Measurements from ENCODE around the gene PLAC1. TPM values are rescaled to one million over a fixed set of nuclear protein-coding genes. Genes with fewer than 3 reads are reported as not detected.

PLAC1 gene
- total and polyA plus RNA-seq, 2 experiments from 2014 or later: 0.93 to 2.9 TPM

DNA sequence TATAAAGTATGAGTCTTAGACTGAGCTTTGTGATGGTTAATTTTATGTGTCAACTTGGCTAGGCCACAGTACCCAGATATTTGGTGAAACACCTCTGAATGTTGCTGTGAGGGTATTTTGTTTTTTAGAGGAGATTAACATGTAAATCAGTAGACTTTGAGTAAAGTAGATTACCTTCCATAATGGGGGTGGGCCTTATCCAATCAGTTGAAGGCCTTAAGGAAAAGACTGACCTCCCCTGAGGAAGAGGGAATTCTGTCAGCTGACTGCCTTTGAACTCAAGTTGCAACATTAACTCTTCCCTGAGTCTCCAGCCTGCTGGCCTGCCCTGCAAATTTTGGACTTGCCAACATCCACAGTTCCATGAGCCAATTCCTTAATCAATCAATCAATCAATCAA, 66.0 kb downstream of the PLAC1 start:
- Histone ChIP-seq H3K27ac (no peak overlapping the region), H2AFZ (no peak overlapping the region), H3K4me3 (no peak overlapping the region), H3K27me3 (no peaks in the 10 kb centered on the region), H3K9me2 (replicated peaks; ENCODE audit: insufficient read depth) (no peaks in the 10 kb centered on the region), H3K9me3 (ENCODE audit: low read depth) (no peaks in the 10 kb centered on the region), H3K4me2 (no peak overlapping the region), H3K4me1 (ENCODE audit: insufficient read depth) (no peaks in the 10 kb centered on the region), H3K79me2 (no peaks in the 10 kb centered on the region), H4K20me1 (ENCODE audit: insufficient read depth, poor library complexity, severe bottlenecking) (no peaks in the 10 kb centered on the region), H3K36me3 (replicated peaks; ENCODE audit: insufficient read depth, low read depth) (no peaks in the 10 kb centered on the region)
- no peak for TF ChIP-seq EZH2 (IDR thresholded peaks at IDR 0.05; ENCODE audit: borderline replicate concordance)
- TF ChIP-seq, protein P1, sequence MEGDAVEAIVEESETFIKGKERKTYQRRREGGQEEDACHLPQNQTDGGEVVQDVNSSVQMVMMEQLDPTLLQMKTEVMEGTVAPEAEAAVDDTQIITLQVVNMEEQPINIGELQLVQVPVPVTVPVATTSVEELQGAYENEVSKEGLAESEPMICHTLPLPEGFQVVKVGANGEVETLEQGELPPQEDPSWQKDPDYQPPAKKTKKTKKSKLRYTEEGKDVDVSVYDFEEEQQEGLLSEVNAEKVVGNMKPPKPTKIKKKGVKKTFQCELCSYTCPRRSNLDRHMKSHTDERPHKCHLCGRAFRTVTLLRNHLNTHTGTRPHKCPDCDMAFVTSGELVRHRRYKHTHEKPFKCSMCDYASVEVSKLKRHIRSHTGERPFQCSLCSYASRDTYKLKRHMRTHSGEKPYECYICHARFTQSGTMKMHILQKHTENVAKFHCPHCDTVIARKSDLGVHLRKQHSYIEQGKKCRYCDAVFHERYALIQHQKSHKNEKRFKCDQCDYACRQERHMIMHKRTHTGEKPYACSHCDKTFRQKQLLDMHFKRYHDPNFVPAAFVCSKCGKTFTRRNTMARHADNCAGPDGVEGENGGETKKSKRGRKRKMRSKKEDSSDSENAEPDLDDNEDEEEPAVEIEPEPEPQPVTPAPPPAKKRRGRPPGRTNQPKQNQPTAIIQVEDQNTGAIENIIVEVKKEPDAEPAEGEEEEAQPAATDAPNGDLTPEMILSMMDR (IDR thresholded peaks at IDR 0.05; ENCODE audit: poor library complexity): no peak
- TF ChIP-seq EZH2phosphoT487 (IDR thresholded peaks at IDR 0.05; ENCODE audit: low read depth, severe bottlenecking, unreplicated experiment): no peak
- no peak for DNase-seq (ENCODE audit: low spot score)

DNA sequence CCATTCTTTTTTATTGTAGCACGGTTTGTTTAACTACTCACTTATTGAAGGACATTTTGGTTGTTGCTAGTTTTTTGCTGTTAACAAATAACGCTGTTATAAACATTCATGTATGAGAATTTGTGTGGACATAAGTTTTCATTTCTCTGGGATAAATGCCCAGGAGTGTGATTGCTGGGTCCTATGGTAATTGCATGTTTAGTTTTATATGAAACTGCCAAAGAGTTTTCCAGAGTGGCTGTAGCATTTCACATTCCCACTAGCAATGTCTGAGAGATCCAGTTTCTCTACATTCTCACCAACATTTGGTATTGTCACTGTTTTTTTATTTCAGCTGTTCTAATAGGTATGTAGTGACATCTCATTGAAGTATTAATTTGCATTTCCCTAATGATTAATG, 66.8 kb downstream of the PLAC1 start:
- TF ChIP-seq, protein P1 (IDR thresholded peaks at IDR 0.05; ENCODE audit: poor library complexity): no peak
- TF ChIP-seq EZH2 (IDR thresholded peaks at IDR 0.05; ENCODE audit: borderline replicate concordance) (no peak), EZH2phosphoT487 (IDR thresholded peaks at IDR 0.05; ENCODE audit: low read depth, severe bottlenecking, unreplicated experiment) (no peak)
- no peak for DNase-seq (ENCODE audit: low spot score)
- 65% methylated on average over 2 of the region's 2 CpGs for WGBS (ENCODE audit: low lambda C conversion rate, missing lambda C conversion rate)
- Histone ChIP-seq H3K4me3 (no peak overlapping the region), H4K20me1 (ENCODE audit: insufficient read depth, poor library complexity, severe bottlenecking) (no peaks in the 10 kb centered on the region), H3K27me3 (no peaks in the 10 kb centered on the region), H3K36me3 (replicated peaks; ENCODE audit: insufficient read depth, low read depth) (no peaks in the 10 kb centered on the region), H2AFZ (no peak overlapping the region), H3K4me2 (no peak overlapping the region), H3K79me2 (no peaks in the 10 kb centered on the region), H3K9me2 (replicated peaks; ENCODE audit: insufficient read depth) (no peaks in the 10 kb centered on the region), H3K4me1 (ENCODE audit: insufficient read depth) (no peaks in the 10 kb centered on the region), H3K27ac (no peak overlapping the region), H3K9me3 (ENCODE audit: low read depth) (no peaks in the 10 kb centered on the region)

DNA sequence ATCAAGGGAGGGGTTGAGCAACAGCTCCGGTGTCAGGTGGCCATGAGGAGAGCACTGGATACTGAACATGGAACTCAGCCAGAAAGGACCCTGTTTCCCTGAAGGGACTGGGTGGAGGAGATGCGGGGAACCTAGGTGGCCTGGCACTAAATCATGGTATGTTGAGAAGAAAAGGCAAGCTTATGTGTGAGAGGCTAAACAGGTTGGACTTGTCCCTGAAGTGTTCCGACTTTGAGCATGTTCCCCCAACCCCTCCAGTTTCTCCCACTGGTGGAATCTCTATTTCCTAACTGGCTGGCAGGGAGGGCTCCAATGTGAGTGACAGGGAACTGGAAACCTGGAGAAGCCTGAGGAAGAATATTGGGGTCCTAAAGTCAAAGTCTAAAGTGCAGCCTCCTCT, 69.5 kb downstream of the PLAC1 start:
- H4K20me1 ChIP-seq (ENCODE audit: insufficient read depth, poor library complexity, severe bottlenecking): no peaks in the 10 kb centered on the region
- H3K27me3 ChIP-seq: no peaks in the 10 kb centered on the region
- WGBS (ENCODE audit: low lambda C conversion rate, missing lambda C conversion rate): 76% methylated on average over 3 of the region's 3 CpGs
- H3K4me2 ChIP-seq: no peak overlapping the region
- H3K4me3 ChIP-seq: no peak overlapping the region
- H3K36me3 ChIP-seq (replicated peaks; ENCODE audit: insufficient read depth, low read depth): no peaks in the 10 kb centered on the region
- TF ChIP-seq EZH2phosphoT487 (IDR thresholded peaks at IDR 0.05; ENCODE audit: low read depth, severe bottlenecking, unreplicated experiment) (no peak), EZH2 (IDR thresholded peaks at IDR 0.05; ENCODE audit: borderline replicate concordance) (no peak)
- TF ChIP-seq, protein P1 (IDR thresholded peaks at IDR 0.05; ENCODE audit: poor library complexity): no peak
- DNase-seq (ENCODE audit: low spot score): no peak
- no peaks in the 10 kb centered on the region for H3K9me3 ChIP-seq (ENCODE audit: low read depth)
- H3K79me2 ChIP-seq: no peaks in the 10 kb centered on the region
- H3K27ac ChIP-seq: no peak overlapping the region
- H3K9me2 ChIP-seq (replicated peaks; ENCODE audit: insufficient read depth): no peaks in the 10 kb centered on the region
- no peak overlapping the region for H2AFZ ChIP-seq
- no peaks in the 10 kb centered on the region for H3K4me1 ChIP-seq (ENCODE audit: insufficient read depth)

DNA sequence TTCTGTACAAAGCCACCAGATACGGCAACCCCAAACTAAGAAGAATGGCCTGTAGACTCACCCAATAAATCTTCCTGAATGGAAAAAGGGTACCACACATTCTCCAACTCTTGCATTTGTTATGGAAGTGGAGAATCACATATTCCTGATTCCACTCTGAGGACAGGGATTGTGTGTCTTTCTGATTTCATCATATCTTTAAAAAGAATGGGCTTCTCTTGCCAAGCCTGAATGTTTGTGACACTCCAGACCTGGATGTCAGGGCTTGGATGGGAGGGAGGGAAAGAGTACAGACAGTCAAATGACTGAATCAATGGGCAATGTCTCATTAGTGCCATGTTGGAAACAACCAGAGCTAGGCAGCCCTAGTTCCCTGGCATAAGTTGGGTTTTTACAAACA, 77.4 kb downstream of the PLAC1 start:
- TF ChIP-seq EZH2phosphoT487 (IDR thresholded peaks at IDR 0.05; ENCODE audit: low read depth, severe bottlenecking, unreplicated experiment) (no peak), EZH2 (IDR thresholded peaks at IDR 0.05; ENCODE audit: borderline replicate concordance) (no peak)
- TF ChIP-seq, protein P1 (IDR thresholded peaks at IDR 0.05; ENCODE audit: poor library complexity): no peak
- no peaks in the 10 kb centered on the region for H3K4me1 ChIP-seq (ENCODE audit: insufficient read depth)
- 78% methylated on average over 1 of the region's 1 CpG for WGBS (ENCODE audit: low lambda C conversion rate, missing lambda C conversion rate)
- no peak for DNase-seq (ENCODE audit: low spot score)
- no peak overlapping the region for H3K27ac ChIP-seq
- no peak overlapping the region for H3K4me3 ChIP-seq
- no peak overlapping the region for H3K4me2 ChIP-seq
- no peaks in the 10 kb centered on the region for H3K9me3 ChIP-seq (ENCODE audit: low read depth)
- H4K20me1 ChIP-seq (ENCODE audit: insufficient read depth, poor library complexity, severe bottlenecking): no peaks in the 10 kb centered on the region
- no peaks in the 10 kb centered on the region for H3K9me2 ChIP-seq (replicated peaks; ENCODE audit: insufficient read depth)
- H3K36me3 ChIP-seq (replicated peaks; ENCODE audit: insufficient read depth, low read depth): no peaks in the 10 kb centered on the region
- no peak overlapping the region for H2AFZ ChIP-seq
- H3K79me2 ChIP-seq: no peaks in the 10 kb centered on the region
- H3K27me3 ChIP-seq: no peaks in the 10 kb centered on the region
